Measurements from ENCODE around the gene ADM5.

Gene ADM5

DNA sequence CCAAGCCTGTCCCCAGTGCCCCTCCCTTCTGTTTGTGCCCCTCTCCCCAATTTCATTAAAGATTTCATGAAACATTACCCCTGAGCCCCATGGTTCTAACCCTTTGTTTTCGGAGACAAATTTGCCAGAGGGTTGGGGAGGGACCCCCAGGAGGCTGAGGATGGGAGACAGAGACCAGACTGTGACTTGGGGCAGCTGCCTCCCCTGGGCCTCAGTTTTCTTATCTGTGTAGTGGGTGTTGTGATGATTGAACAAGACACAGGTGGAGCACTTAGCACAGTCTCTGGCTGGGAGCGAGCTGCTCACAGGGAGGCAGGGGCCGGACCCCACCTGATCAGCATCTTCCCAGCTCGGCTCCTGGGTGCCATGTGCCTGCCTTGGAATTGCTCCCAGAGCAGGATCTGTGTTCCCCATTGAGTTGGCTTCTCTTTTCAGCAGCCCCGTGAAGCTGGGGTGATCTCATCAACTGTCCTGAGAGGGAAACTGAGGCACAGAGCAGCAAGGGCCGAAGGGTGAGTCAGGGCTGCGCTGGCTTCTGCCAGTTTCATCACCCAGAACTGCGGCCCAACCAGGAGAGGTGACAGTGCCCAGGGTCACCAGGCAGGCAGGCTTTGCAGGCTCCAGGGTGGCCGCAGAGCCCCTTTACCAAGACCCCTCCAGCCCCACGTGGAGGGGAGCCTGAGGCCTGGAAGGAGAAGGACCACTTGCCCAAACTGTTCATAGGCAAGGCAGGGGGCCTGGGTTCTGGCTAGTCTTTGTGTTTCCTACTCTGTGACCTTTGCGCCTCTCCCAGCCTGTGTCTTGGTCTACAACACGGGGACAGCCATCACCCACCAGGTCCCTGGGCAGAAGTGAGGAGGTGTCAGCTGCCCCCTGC lies 30.6 kb upstream of the ADM5 start:
- no peak for DNase-seq (ENCODE audit: low read depth)

DNA sequence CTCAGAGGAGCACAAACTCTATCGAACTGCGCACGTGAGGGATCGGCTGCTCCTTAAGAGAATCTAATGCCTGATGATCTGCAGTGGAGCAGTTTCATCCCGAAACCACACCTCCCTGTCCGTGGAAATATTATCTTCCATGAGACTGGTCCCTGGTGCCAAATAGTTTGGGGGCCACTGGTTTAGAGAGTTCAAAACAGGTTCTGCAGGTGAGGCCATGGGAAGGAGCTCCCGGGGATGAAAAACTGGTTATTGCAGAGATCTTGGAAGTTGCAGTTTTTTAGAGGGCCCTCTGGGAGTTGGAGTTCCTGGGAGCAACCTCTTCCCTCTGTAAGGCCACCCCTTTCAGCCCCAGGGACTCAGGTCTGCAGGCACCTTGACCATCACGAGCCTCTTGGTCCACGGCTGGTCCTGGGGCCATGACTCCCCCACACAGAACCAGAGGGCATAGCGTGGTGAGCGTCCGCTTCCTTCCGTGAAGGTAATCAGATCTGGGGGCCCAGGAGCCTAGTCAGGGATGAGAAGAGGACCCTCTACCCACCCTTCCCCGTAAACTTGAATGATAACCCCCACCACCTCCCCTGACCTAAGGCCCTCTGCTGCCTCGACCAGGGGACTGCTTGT lies 28.9 kb upstream of the ADM5 start:
- DNase-seq (ENCODE audit: low read depth) = no peak

DNA sequence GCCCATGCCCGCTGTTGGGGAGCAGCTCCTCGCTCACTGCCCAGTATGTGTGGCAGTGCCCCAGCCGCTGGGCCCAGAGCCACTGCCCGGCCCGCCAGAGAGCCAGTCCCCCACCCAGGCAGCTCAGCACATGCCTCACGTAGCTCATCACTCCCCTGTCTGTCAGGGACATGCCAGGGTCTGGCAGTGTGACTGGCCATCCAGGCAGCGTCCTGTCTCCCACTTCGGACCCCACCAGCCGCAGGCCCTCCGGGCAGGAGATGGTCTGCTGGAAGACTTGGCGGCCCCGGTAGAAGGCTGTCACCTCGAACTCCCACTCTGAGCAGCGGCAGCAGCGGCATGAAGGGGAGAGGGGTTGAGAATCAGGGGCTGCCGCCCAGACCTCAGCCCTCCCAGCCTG lies 27.4 kb upstream of the ADM5 start:
- DNase-seq (ENCODE audit: low read depth) = no peak

DNA sequence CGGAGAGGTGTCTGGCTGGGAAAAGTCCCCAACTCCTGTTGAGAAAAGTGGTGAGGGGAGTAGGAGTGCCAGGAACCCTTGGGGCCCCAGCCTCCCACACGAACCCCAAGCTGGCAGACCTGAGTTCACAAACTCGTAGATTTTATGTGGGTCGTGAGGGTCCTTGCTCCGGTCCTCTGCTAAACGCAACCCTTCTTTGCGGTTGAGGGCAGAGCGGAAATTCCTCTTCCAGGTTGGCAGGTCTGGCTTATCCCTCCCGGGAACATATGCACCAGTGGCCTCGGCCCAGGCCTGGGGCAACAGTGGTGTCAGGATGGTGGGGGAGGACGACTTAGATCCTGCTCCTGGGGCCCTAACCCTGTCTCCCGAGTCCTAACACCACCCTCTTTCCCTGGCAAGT lies 26.2 kb upstream of the ADM5 start:
- DNase-seq (ENCODE audit: low read depth) = no peak

DNA sequence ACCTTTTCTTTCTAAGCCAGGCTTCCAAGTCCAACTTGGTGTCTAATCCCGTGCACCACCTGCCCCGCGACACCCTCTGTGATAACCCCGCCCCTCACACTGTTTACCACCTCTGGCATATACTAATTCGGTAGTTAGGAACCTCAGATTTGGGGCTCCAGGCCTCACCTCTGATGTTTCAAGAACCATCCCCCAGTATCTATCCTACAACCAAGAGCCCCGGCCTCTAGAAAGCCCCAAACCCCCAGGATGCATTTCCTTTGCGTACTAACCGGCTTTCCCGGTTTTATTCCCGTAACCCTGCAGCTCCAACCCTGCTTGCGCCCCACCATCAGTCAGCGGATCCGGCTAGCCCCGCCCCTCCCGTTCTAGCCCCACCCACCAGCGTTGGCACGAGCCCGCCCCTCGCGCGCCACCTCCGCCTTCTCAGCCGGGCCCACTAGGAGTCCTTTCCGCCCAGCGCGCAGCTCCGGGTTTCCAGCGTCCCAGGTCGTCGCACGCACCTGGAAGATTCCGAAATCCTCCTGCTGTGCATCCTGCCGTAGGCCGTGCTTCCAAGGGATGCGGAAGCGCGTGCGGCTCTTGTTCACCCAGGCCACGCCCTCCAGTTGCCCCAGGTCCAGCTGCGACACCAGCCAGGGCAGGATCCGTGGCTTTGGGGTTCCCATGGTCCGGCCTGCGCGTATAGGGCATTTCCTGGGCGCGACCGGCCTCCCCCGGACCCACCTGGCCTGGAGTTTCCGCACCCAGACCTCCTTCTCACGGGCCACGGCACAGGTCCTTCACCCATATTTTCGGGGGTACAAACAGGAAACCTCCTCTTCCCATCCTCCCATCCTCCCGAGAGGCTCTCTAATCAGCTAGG lies 25.0 kb upstream of the ADM5 start:
- DNase-seq (ENCODE audit: low read depth) = peak; percentile 95

DNA sequence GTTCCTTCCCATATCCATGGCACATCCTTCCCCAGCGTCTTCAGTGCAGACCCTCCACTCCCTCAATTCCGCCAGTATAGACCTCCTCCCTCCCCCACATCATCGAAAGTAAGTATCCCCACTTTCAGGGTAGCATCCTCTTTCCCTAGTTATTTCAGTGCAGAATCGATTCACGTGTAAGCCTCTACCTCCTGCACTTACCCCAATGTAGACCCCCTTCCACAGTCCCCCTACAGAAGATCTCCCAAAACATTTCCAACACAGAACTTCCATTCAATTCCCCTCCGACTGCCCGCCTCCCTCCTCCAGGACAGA lies 24.4 kb upstream of the ADM5 start:
- no peak for DNase-seq (ENCODE audit: low read depth)

DNA sequence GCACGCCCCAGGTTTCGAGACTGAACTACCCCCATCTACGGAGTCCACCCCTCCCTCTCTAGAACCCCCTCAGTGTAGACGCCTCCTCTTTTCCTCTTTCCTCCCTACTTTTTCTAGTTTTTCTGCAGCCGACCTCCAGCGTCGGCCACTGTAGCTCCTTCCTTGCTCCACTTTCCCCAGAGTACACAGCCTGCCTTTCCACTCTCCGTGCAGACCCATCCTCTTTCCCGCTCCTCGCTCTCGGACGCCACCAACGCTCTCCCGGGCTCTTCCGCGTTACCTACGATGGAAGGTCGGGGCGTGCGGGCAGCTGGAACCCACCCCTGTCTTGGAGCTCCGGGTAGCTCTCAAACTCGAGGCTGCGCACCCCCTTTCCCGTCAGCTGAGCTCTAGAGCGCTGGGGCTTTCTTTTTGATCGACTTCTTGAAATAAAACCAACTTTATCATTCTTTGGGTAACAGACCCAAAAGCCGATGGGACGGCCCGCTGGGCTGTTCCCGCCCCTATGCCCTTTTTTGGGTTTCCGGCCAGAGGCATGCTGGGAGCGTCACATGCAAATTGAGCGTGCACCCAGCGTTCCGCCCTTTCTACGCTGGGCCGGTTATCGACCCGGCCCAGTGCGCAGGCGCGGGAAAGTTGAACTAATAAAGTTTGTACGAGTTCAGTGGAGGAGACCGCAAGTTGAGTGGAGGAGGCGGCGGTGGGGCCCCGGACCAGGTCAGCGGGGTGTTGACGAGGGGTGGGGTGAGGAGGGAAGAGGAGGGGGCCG lies 23.9 kb upstream of the ADM5 start, which contains the start of the genes BCL2L12 and IRF3:
Gene BCL2L12 (plus strand): TSS at position 583 of the 769 bp plus-strand sequence. CDS start 760 bp downstream, outside the sequence.
Gene IRF3 (minus strand): TSS at position 507 of the 769 bp plus-strand sequence. CDS start 1,019 bp downstream, outside the sequence.
- peak; percentile 100 for DNase-seq (ENCODE audit: low read depth)

DNA sequence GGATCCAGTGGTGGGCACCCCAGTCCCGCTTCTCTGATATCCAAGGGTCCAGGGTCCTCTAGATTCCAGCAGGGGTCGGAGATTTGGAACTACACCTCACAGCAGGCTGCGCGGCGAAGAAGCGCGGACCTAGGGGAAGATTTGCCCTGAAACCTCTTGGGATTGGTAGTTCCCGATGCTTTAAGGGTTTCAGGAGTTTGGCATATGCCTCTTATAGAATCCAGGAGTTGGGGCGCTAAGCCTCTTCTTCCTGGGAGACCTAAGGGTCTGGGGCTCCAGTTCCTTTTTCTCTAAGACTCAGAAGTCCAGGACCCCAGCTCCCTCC lies 23.3 kb upstream of the ADM5 start:
- no peak for DNase-seq (ENCODE audit: low read depth)

DNA sequence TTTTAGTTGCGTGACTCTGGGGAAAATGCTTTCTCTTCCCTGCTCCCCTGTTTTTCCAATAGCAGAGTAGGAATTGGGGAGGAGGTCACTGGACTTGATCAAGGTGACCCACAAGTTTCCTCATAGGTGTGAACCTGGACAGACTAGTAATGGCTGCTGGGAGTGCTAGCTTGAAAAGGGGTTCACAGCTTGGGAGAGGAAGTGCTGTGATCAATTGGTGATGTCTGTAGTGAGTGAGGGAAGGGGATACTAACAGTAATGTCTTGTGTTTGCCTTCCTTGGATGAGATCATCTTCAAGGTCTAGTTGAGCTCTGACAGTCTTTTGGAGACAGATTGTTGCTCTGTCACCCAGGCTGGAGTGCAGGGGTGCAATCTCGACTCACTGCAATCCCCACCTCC lies 21.9 kb upstream of the ADM5 start:
- no peak for DNase-seq (ENCODE audit: low read depth)

DNA sequence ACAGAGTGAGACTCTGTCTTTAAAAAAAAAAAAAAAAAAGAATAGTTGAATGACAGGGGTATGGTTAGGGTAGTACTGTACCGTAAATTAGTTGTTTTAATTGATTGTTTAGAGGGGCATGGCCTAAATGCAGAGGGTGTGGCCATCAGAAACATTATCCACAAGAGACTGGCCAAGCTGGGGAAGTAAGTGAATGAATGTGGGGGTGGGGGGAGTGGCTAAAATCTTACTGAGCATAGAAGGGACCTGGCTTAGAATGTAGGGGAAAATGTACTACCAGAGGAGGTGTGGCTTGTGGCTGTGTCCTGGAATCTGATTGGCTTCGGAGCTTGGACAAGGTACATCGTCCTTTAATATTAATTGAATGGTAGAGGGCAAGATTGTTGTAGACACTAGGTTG lies 19.9 kb upstream of the ADM5 start:
- no peak for DNase-seq (ENCODE audit: low read depth)

DNA sequence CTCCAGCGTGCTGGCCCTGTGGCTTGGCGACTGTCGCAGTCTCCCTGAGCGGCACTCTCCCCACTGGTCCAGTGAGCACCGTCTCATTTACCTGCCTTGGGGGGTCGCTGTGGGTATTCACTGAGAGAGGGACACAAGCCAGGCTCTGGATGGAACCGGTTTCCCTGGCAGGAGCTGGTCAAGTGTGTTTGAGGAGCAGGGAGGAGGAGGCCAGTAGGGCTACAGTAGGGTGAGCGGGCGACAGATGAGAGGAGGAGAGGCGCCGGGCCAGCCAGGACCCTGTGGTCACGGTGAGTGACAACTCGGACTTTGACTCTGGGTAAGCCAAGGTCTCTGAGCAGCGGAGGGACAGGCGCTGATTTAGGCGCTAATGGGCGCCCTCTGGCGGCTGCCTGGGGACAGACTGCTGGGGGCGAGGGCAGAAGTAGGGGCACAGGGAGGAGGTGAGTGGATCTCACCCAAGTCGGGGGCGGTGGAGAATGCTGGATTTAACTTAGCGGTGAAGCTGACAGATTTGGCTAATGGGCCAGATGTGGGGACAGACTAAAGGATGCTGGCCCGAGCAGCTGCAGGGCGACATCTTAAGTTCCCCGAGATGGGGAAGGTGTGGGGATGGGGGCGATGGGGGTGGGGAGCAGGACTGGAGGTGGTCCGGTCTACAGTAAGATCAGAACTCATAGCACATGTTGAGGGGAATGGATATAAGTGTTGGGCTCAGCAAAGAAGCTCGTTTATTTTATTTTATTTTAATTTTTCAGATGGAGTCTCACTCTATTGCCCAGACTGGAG lies 17.1 kb upstream of the ADM5 start:
- DNase-seq (ENCODE audit: low read depth) = peak; percentile 75

DNA sequence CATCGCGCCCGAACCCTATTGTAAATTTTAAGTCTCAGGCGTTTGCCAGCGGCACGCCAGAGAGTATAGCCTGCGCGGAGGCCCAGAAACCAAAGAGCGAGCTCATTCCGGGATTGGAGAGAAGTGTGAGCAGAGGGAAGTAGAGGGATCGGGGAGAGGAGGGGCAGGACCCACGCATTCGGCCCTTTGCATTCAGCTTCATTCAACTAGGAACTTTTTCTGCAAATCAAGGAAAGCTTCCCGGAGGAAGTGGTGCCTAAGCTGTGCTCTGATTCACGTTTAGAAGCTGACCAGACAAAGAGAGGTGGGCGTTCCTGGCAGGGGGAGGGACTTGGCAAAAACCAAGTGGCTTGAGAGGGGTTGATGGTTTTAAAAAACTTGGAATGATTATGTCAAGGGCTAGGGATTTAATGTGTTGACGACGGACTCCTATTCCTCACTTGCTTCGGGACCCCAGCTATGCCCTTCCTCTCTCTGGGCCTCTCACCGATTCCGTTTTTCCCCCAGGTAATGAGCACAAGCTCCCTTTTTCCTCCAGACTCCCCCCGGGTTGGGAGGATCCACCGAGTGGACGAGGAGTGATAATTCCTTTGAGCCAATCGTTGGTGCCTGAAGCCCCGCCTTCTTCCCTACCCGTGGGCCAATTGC lies 13.1 kb upstream of the ADM5 start:
- no peak for DNase-seq (ENCODE audit: low read depth)

DNA sequence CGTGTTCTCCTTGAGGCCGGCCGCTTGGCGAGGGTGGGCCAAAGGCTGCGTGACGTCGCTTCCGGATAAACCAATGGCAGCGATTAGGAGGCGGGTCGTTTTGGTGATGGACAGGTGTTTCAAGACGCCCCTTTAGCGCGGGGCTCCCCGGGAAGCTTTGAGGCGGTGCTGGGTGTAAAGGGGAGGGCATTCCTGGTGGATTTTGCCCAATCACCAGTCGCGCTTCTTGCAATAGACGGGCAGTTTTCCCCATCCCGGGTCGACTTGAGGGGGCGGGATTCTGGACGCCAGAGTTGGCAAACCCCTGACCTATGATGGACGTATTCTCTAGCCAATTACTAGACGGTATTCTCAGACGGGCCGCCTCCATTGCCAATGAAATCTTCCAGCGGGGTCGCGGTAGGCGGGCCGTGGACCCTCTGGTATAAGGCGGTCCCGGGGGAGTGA lies 12.6 kb upstream of the ADM5 start:
- peak; percentile 94 for DNase-seq (ENCODE audit: low read depth)

DNA sequence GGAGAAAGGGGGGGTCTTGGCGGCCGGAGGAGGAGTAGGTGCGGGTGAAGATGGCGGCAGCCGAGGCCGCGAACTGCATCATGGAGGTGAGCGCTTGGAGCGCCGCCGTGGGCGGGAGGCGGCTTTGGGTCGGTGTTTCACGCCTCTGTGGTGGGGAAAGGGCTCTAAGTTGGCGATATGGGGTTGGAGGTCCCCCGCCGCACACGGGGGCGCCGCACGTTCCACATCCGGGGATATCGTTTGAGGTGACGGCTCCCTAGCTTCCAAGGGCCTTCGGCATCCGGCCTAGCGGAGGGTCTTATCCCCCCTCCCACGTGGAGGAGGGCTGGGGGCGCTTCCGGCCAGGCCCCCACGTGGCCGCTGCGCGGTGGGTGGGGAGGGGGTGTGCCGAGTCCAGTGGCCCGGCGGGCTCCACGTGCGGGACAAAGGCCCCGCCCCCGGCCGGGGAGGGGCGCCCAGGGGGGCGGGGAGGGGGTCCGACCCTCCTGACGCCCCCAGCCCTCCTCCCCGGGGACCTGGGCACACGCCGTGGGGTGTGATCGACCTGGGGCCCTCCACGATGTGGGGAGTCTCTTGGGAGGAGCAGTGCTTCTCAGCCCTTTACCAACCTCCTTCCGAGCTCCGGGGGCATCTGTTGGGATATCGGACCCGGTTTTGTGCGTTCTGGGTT lies 12.0 kb upstream of the ADM5 start, which contains the start of gene PRMT1:
Gene PRMT1 (plus strand): TSS at position 41 of the 670 bp plus-strand sequence. CDS start 10 bp downstream, at position 51.
- DNase-seq (ENCODE audit: low read depth) = no peak

DNA sequence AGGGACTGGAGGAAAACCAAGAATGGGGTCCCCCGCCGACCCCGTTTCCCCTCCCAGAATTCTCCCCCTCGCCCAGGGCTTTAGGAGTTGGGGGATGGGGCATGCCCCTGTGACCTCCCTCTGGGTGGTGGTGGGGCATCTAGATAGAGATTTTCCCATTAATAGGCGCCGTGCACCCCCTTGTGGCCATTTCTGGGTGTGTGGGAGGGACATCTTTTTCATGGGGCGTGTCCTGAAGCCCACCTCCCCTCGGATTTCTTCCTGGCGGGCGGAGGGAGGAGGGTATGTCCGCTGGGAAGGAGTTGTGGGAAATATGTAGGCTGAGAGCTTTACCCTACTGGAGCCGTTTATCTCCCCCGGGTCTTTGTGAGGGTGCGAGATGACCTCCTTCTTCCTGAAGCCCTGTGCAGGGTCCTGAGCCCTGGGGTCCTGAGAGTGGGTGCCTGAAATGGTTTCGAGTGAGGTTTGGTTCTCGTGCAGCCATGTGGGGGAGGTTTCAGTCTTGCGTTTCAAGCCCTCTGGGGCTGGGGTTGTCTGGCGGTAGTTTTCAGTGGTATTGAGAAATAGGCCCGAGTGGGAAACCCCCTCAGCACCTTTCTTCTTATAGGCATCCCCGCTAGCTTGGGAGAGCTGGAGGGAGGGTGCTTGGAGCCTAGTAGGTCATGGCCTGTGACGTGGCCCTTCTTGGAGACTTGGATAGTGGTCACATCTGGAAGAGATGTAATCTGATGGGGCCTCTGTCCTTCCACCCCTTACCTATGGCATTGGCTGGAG lies 11.3 kb upstream of the ADM5 start:
- DNase-seq (ENCODE audit: low read depth) = peak; percentile 80

DNA sequence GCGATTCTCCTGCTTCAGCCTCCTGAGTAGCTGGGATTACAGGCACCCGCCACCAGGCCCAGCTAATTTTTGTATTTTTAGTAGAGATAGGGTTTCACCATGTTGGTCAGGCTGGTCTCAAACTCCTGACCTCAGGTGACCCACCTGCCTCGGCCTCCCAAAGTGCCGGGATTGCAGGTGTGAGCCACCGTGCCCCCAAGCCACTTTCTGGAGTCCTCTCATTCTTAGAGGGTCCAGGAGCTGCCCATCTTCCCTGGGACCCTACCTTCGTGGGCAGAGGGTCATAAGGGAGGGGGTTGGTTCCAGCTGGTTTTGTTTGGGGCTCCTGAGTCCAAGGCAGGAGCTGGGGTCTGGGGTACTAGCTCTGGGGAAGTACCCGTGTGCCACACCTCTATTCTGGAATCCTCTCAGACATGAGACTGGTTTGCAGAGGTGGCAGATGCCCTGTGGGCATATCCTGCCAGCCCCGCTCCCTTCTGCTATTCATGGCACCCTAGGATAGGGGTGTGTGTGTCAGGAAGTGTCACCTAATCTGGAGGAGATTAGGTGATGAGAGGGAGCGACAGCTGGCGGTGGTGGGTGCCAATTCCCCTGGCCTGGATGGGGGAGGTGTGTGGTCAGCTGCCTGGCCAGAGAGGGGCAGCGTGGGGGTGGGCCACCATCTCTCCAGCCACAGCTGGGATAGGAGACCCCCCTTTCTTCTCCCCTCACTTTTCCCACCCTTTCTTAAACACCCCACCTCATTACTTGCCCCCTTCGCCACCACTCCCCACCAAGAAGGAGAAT lies 10.2 kb upstream of the ADM5 start:
- no peak for DNase-seq (ENCODE audit: low read depth)

DNA sequence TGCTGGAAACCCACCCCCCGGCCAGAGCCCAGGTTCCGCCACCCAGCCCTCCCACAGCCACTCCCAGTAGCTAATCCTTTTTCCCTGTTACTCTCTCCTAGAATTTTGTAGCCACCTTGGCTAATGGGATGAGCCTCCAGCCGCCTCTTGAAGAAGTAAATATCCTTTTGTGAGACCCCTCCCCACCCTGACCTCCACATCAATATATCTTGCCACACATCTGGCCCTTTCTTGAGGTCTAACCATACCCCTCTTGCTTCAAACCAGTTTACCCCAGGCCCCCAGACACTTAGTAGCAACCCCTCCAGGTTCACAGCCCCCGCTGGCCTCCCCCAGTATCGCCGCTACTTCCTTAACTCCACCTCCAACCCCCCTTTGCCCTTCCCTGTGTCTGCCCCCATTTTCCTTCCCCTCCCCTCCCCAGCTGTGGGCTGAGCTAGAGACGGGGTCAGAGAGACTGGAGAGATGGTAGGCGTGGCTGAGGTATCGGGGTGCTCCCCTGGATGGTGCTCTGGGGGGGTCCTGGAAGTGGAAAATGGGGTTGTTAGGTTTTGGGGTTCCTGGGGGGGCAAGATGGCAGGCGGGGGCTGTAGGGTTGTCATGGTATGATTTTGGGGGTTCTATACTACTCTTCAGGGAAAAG lies 9.5 kb upstream of the ADM5 start:
- DNase-seq (ENCODE audit: low read depth) = no peak
